ENCODE measurements around the gene TENM3.

The TENM3 gene

DNA sequence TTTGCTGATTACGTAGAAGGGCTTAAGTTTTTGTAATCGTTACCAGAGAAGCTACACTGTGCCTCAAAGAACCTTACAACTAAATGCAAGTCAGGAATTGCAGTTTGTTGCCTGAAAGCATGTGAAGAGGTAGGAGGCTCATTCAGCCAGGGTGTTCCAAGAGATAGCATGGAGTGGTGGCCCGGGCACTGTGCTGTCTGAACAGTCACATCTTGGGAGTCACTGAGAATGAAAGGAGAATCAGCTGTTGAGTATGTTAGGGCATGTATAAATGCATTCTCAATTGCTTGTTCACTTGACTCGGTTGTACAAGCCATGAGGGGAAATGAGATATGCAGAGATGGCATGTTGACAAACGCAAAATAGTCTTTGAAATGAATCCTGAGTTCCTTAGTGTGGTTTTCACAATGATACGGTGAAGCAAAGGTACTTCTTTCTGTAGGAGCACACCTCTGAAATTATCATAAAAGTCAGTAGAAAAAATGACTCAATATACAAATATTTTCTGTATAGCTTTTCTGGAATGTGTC, 513.0 kb downstream of the TENM3 start:
- no peak for DNase-seq

- no peak for DNase-seq
These were observed 515.1 kb downstream of the TENM3 start for GRCh38 chr4:182758273-182758672.

GRCh38 chr4:182760551-182761043, 517.4 kb downstream of the TENM3 start:
- no peak for DNase-seq

DNA sequence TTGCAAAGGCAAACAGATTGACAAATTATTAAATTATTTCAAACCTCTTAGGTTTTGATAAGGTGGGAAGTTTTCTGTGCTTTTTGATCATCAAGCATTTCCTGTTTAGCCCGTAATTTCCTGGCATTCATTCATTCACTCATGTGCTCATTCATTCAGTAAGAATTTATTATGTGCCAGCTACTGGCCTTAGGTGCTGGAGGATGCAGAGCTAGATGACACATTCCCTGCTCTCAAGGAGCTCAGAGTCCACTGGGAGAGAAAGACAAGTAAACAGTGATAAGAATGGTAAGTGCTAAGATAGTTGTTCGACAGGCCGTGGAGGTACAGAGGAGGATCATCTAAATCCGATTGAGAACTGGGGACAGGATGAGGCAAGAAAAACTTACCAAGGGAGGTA, 520.9 kb downstream of the TENM3 start:
- no peak for DNase-seq

- no peak for DNase-seq
These were observed 521.4 kb downstream of the TENM3 start for GRCh38 chr4:182764642-182765041.

DNA sequence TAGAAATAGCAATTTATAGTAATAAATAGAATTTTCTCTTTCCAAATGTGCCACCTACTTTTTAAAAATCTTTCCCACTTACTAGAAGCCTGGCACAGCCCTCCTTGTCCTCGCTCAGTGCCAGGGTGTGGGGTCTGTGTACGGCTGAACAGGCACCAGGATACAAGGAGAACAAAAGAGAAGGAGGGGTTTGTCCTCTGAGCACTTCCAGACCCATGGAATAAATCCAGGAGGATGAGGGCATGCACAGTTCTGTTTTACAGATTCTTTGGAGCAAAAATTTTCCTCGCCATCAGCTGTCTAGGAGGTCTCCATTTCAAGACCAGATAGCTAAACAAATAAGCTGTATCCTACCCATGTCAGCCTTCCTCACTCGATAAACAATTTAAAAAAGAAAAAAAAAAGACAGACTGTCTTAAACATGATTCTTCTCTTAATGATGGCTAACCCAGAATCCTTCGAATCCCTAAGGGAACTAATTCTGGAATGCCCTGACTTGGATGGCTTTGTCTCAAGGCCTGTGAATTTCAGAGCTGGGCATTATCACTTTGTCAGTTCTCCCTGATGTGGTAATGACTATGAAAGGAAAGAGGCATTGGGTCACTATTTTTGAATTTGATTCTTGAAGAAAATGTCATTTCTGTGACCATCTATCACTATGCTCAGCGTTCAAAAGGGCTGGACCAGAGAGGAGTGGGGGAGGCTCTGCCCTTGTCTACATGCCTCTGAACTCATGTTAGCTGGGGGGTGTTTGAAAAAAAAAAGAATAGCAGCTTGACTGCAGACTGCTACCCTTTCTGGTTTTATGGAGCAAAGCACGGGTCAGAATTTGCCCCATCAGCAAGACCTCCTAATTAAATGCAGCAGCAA, 523.0 kb downstream of the TENM3 start:
- DNase-seq, result no peak

DNA sequence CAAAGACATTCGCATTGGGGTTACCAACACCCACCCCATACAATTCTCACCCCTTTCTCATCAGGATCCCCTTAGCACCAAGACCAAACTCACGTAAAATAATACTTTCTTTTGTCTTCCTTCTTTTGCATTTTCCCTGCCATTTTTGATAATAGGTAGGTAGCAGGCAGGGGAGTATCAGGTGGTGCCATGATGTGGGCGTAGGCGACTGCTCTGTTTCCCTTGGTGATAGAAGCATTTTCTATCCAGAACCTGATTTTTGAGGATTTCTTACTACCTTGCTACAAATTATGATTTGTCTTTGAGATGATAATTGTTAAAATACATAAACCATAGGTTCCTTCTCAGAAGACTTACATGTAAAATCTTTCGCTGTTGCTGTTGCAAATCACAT, 523.7 kb downstream of the TENM3 start:
- DNase-seq, result no peak

DNA sequence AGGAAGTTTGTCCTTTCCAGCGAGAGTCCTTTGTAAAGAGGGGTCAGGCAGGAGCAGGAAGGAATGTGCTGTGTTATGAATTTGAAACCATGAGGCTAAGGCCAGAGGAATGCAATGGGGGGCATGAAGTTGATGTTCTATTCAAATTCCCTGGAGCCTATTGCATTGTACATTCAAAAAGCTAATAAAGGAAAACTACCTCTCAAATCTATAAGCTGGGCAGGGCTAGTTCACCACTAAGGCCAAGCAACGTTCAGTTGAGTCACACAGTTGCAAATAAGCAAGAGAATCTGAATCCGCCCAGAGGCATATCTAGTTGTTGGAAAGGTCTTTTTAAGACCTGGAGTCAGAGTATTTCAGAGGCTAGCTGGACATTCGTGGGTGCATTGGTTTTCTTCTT, 525.6 kb downstream of the TENM3 start:
- DNase-seq, result no peak

DNA sequence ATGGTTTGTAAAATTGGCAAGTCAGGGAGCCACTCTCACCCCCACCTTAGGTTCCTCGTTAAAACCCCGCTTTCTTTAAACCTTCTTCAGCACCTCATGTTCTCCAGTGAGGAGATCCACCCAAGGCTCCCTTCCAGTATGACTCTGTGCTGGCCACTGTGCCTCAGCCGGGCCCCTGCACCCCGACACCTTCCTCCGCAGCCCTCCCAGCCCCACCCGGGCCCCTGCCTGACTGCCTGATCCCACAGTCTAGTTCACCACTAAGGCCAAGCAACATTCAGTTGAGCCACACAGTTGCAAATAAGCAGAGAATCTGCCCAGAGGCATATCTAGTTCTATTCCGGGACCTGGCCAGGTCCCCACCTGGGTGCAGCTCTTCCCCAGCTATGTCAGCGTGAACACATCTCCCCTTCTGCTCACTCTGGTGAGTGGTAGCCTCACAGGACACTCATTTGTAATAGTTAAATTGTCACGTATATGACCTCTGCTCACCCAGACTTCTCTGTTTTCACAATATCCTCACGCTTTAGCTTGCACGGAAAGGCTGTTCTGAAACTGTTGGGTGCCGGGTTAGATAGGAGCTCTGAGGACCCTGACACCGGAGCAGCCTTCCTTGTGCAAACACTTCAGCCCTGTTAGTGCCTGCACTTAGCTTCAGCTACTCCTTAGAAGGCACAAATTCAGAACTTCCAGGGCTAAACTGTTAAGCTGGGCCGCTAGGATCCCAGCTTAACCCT, 527.2 kb downstream of the TENM3 start:
- DNase-seq, result no peak

DNA sequence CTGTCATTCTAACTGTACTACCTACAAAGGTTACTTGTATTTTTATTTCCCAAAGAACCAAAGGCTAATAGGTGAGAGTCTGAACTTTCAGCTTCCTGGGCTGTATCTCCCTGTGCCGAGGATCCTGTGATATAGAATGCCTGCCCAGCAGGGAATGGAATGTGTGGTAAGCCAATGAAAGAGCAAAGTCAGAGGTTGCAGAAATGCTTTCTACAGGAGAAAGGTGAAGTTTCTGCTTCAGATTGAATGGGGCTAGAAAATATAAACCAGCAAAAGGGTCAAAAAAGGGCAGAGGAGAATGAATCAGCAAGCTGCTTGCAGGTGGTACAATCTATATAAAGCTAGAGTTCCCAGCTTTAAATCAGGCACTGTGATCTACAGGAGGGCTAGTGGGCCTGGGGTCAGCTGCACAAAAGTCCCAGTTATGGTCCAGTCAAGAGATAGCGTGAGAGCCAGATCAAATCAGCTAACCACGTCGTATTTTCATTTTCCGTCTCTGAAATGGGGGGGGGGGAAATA, 527.9 kb downstream of the TENM3 start:
- DNase-seq, result no peak

GRCh38 chr4:182775075-182775474, 531.9 kb downstream of the TENM3 start:
- no peak for DNase-seq

- no peak for DNase-seq
These were observed 533.3 kb downstream of the TENM3 start for GRCh38 chr4:182776376-182777105.

DNA sequence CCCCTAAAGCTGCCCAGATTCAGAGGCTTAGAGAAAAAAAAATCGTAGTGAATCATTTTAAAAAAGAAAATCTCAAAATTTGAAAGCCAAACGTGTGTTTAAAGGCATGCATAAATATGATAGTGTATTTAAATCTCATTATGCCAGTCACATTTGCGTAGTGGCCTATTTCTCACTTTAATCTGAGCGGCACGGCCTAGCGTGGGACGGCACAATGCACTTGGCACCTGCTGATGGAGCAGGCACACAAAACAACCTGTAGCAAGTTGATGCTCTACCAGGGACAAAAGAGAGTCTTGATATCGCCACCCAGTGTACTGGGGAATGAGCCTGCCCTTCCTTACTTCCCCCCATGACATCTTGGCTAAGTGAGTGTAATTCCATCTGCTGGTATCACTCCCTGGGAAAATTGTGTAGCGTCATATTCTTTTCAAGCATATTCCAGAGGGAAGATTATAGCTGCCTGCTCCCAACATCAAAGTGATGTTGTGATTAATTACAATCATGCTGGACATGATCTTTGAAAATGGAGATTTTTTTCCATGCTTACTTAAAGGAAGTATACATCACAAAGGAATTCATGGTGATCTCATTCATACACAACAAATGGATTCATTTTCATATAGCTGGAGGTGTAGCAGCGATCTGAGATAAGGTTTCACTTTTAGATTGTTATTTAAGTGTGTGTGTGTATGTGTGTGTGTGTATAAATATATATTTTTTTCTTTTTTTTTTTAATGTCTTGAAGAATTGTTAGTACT, 535.2 kb downstream of the TENM3 start:
- no peak for DNase-seq

- no peak for DNase-seq
These were observed 543.8 kb downstream of the TENM3 start for GRCh38 chr4:182786991-182787390.

- DNase-seq, result no peak
These were observed 545.0 kb downstream of the TENM3 start for GRCh38 chr4:182788201-182788600.

DNA sequence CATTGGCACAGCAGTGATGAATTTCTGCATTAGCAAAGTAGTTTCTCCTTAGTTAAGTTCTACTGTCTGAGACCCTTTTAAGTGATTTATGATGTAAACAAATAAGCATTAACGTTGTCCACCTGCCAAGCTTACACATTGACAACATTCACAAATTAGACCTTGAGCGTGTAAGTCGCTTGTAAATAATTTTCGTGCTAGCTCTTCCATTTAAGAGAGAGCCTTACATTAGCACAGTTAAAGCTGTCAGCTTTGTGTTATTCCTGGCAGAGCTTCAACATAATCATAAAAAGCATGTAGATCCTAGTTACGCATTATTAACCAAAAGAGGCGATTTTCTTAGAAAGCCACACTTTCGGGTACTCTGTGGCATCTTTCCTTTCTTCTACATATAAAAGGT, 546.3 kb downstream of the TENM3 start:
- no peak for DNase-seq

DNA sequence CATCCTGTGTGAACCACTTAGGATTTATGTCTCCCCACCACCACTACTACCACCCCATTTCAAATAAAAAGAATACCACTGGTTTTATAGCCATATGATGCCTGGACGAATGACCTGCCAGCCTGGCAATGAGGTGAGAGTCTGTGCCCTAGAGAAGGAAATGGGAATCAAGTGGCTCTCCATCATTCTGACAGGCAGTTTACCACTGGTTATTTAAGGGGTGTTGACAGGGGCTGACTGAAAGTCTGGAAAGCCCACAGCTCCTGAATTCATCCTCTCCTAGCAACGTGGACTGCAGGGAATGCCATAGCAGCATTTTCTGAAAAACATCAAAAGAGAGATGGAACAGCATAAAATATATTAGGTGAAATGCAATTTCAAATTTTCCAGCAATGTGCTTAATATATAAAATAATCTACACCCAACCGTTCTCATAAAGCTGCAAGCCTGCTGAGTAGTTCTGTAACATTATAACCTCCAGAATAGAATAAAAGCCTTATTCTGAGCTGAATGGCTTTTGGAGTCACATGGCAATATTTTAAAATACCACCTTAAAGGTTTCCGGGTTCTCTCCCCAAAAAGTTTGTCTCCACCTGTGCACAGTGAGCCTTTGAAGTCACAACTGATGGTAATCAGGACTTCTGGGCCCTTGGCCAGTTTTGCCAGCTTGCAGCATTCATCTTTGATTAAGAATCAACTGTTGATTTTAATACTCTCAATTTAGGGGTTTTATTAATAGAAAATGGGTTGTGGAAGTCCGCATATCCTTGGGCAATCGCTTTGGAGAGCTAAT, 552.4 kb downstream of the TENM3 start:
- DNase-seq, result no peak

DNA sequence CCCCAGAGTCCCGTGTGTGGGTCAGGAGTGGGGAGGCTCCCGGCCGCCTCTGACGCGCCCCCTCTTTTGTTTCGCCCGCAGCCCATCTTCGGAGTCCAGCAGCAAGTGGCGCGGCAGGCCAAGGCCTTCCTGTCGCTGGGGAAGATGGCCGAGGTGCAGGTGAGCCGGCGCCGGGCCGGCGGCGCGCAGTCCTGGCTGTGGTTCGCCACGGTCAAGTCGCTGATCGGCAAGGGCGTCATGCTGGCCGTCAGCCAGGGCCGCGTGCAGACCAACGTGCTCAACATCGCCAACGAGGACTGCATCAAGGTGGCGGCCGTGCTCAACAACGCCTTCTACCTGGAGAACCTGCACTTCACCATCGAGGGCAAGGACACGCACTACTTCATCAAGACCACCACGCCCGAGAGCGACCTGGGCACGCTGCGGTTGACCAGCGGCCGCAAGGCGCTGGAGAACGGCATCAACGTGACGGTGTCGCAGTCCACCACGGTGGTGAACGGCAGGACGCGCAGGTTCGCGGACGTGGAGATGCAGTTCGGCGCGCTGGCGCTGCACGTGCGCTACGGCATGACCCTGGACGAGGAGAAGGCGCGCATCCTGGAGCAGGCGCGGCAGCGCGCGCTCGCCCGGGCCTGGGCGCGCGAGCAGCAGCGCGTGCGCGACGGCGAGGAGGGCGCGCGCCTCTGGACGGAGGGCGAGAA, 556.5 kb downstream of the TENM3 start:
- DNase-seq, result no peak

DNA sequence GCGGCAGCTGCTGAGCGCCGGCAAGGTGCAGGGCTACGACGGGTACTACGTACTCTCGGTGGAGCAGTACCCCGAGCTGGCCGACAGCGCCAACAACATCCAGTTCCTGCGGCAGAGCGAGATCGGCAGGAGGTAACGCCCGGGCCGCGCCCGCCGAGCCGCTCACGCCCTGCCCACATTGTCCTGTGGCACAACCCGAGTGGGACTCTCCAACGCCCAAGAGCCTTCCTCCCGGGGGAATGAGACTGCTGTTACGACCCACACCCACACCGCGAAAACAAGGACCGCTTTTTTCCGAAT, 557.0 kb downstream of the TENM3 start:
- DNase-seq, result no peak

DNA sequence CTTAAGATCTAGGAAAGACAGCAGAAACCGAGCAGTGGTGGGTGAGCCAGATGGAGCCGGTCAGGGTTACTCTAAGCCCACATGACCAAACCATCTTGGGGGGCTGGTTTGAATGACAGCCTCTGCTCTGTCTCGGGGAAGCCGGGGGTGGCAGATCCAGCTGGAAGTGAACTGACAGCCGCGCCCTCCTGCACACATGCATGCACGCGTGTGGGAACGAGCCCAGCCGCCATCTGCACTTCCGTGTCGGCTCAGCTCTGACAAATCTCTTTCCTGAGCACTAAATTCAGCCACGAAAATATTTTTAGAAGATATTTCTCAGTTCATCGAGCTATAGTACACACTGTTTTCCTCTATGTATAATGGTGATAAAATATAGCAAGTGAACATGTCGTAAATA, 558.4 kb downstream of the TENM3 start:
- DNase-seq, result no peak

- no peak for DNase-seq
These were observed 559.4 kb downstream of the TENM3 start for GRCh38 chr4:182802621-182803020.

Measured in CD4-positive, alpha-beta T cell treated with Interleukin-17A for 1 hour (primary cell).